IPS-15b (cell line): ENCODE data around the gene KRT16.
"Not testable (repeated sequence)": the region's sequence is repeated elsewhere in the genome, so short reads cannot be mapped to it uniquely, and the experiment has no call there.

Experiments used
- H3K27me3 ChIP-seq: one replicate; pipeline ENCODE4 v1.6.1; 2013; ENCODE audit warnings: low read length; ENCODE audit not compliant: control insufficient read depth, insufficient read depth
- H3K36me3 ChIP-seq: one replicate; pipeline ENCODE4 v1.6.1; 2013; ENCODE audit warnings: low read length; ENCODE audit not compliant: control insufficient read depth, insufficient read depth
- H3K4me1 ChIP-seq: one replicate; pipeline ENCODE4 v1.6.1; 2013; ENCODE audit warnings: mild to moderate bottlenecking, low read length; ENCODE audit not compliant: control insufficient read depth, insufficient read depth
- H3K4me3 ChIP-seq: one replicate; pipeline ENCODE4 v1.5.1; 2013; ENCODE audit warnings: low read depth, low read length
- H3K9ac ChIP-seq: one replicate; pipeline ENCODE4 v1.6.1; 2013; ENCODE audit warnings: low read depth, mild to moderate bottlenecking, low read length
- H3K9me3 ChIP-seq: one replicate; pipeline ENCODE4 v1.6.1; 2013; ENCODE audit warnings: mild to moderate bottlenecking, low read length; ENCODE audit not compliant: control insufficient read depth, insufficient read depth

Gene KRT16

DNA sequence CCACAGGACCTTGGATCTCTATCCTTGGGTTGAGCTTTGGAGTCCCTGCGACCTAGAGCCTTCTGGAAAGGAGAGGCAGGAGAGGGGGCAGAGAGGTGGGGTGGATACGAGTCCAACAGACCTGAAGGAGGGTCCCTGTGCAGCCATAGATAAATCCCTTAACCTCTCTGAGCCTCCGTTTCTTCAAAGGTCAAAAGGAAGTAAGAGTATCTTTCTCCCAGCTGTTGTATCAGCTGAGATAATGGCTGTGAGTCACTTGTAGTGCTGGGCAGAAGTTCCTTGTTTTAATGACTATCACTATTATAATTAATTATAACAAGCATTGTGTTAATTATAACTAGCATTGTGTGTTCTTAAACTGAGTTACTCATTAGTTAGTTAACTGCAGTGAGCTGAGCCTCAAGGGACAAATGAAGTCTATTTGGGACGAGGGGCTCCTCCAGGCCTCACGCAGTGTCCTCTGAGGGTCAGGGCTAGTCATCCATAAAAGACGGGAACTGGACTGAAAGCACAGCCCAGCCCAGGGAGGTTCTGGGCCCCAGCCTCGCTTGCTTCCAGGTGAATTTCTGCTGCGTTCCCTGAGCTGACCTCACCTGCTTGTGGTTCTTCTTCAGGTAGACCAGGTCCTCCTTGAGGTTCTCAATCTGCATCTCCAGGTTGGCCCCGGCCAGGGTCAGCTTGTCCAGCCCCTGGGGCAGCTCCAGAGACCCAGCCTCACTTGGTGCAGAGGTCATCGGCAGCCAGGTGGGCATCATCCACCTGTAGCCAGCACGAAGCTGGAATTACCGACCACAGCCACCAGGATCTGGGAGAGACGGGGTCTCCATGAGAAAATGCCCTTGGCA, 17.5 kb upstream of the KRT16 start:
- Histone ChIP-seq H3K27me3 (no peaks in the 10 kb centered on the region), H3K4me1 (no peaks in the 10 kb centered on the region), H3K9ac (no peak overlapping the region), H3K9me3 (no peaks in the 10 kb centered on the region), H3K36me3 (no peaks in the 10 kb centered on the region), H3K4me3 (no peak overlapping the region)

DNA sequence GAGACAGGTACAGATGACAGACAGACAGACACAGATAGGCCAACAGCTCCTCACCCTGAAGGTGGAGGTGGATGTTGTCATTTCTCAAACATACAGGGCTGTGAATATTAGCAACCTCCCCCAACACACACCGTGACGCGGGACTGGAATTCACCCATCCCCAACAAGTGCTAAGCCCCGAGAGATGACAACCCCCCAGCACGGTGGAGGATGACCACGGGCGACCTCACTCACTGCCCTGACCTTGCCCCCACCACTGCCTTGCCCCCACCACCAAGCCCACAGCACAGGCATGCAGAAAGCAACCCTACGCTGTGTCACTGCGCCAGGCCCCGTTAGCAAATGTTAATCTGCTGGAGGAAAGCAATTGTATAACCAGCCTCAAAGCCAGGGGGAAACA, 16.7 kb upstream of the KRT16 start:
- H3K36me3 ChIP-seq, result no peaks in the 10 kb centered on the region
- H3K9ac ChIP-seq, result no peak overlapping the region
- H3K4me1 ChIP-seq, result no peaks in the 10 kb centered on the region
- no peak overlapping the region for H3K4me3 ChIP-seq
- H3K9me3 ChIP-seq, result no peaks in the 10 kb centered on the region
- no peaks in the 10 kb centered on the region for H3K27me3 ChIP-seq

DNA sequence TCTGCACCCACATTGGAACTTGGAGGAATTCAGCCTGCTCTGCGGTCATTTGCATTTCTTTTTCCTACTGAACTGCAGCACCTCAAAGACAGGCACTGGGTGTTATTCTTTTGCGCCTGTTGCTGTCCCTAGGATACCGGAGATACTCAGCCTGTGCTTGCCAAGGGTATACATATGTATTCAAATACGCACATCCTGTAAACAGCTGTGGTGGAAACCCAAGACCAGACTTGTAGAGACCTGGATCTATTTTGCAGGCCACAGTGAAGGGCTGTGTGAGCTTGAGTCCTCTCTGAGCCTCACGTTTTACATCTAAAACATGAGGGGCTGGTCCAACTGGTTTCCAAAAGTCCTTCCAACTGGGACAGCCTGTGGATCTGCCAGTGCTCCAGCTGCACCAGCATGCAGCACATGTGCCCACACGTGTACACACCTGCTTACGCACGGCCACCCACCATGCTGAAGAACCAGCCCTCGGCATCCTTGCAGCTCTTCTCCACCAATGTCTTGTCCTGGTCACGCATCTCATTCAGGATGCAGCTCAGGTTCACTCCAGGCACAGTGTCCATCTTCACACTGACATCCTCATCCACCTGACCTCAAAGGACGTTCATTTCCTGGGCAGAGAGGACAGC, 16.2 kb upstream of the KRT16 start:
- not testable (repeated sequence) for H3K9ac ChIP-seq, H3K4me3 ChIP-seq, H3K36me3 ChIP-seq, H3K9me3 ChIP-seq, H3K4me1 ChIP-seq, H3K27me3 ChIP-seq

DNA sequence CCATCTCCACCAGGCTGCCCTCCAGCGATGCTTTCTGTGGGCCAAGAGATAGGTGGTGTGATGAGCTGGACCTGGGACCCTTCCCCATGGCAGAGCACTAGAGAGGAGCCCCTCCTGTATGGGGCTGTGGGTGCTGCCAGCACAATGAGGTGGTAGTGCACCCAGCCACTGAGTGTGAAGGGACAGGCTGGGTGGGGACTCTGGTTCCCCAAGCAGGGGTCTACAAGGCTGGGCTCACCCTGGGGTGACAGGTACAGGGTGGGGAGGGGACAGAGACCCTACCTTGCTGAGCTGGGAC, 15.5 kb upstream of the KRT16 start:
- not testable (repeated sequence) for H3K9ac ChIP-seq, H3K4me3 ChIP-seq, H3K4me1 ChIP-seq, H3K9me3 ChIP-seq, H3K27me3 ChIP-seq, H3K36me3 ChIP-seq

DNA sequence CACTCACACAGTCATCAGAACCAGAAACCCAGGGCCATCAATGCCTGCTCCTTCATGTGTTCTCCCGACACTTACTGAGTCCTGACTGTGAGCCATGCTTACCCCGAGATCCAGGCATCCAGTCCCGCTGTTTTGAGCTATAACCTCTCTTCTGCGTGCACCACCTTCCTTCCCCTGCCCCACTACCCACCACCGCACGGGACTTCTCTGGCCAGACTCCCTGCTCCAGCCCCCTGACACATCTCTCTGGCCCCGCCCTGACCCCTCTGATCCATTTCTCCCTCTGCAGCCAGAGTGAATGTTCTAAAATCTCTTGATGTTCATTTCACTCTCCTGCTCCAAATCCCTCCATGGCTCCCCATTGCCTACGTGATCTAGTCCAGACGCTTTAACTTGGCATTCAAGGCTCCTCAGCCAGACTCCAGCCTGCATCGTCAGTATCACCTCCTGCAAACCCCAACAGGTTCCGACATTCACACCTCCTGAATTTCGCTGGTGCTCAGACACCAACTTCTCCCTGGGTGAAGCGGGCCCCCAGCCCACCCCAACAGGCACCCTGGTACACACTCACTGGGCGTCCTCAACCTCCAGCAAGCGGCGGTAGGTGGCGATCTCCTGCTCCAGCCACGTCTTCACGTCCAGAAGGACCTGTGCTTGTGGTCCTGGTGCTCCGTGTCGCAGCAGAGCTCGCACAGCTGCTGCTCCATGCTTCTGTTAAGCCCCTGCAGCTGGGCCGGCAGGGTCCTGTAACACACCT, 14.9 kb upstream of the KRT16 start:
- Histone ChIP-seq H3K9me3 (no peaks in the 10 kb centered on the region), H3K4me1 (no peaks in the 10 kb centered on the region), H3K4me3 (no peak overlapping the region), H3K27me3 (no peaks in the 10 kb centered on the region), H3K36me3 (no peaks in the 10 kb centered on the region), H3K9ac (no peak overlapping the region)

DNA sequence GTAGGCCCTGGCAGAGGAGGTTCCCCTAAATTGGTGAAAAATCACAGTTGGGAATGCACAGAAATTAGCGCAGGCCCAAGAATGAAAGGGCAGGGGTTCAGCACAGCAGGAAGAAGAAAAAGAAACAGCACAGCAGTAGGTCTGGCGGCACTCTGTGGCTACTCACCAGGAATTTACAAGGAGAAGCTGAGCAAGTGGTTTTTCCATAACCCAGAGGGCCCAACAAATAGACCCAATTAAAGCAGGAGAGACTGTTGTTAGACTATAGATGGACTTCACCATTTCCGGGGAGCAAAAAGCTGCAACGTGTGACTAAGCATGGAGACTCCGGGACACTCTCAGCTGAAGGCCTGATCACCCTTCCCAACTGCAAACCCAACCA, 14.3 kb upstream of the KRT16 start:
- H3K4me1 ChIP-seq, H3K9me3 ChIP-seq, H3K4me3 ChIP-seq, H3K36me3 ChIP-seq, H3K9ac ChIP-seq, H3K27me3 ChIP-seq: not testable (repeated sequence)

DNA sequence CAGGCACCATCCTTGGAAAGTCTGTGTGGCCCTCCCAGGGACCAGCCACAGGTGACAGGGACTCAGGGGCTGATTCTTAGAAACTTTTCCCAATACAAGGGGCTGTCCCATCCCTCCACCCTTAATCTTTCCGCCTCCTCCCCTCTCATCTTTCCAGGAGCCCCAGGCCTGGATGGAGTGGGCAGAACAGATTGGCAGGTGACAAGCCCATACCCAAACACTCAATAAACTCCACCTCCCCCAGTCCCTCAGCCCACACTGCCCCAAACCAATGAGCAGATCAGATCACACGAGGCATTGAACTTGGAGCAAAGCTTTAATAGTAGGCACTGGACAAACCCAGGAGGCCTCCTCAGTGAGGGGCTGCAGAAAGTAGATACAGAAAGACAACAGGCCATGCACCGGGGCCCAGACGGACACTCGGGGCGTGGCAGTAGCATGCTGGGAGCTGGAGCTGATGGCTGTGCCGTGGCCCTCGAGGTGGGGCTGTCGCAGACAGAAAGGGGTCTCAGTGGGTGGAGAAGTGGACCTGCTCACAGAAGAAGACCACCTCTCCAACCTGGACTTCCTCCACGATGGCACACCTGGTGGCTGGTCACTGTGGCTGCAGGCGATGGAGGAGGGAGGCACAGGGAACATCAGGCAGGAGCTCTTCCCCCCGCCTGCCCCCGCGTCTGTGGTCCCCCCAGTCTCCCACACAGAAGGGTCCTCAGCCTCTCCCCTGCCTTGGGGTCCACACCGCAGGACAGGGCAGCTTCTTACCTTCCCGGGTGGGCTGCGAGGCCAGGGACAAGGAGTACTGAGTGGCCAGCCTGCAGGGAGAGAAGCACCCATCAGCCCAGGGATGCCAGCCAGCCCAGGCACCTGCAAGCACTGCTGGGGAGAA, 13.7 kb upstream of the KRT16 start:
- not testable (repeated sequence) for H3K9ac ChIP-seq, H3K36me3 ChIP-seq, H3K9me3 ChIP-seq, H3K4me3 ChIP-seq, H3K27me3 ChIP-seq, H3K4me1 ChIP-seq

DNA sequence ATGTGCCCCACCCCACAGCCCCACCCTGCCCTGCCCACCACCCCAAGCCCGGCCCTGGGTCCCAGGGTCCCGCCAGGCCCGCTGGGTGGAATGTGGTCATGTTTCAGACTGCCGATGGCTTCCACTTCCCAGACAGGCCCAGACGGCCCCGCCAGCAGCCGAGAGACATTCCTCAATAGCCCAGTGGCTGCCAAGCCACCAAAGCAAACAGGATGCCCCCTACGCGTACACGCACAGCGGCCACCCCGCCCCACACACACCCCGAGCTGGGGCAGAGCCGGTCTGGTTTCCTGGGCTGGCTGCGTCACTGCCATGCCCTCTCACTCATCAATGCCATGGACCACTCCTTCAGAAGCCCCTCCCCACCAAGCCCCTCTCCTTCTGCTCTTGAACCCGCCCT, 13.0 kb upstream of the KRT16 start:
- H3K4me1 ChIP-seq, result no peaks in the 10 kb centered on the region
- H3K27me3 ChIP-seq, result no peaks in the 10 kb centered on the region
- no peaks in the 10 kb centered on the region for H3K9me3 ChIP-seq
- H3K4me3 ChIP-seq, result no peak overlapping the region
- no peaks in the 10 kb centered on the region for H3K36me3 ChIP-seq
- no peak overlapping the region for H3K9ac ChIP-seq

DNA sequence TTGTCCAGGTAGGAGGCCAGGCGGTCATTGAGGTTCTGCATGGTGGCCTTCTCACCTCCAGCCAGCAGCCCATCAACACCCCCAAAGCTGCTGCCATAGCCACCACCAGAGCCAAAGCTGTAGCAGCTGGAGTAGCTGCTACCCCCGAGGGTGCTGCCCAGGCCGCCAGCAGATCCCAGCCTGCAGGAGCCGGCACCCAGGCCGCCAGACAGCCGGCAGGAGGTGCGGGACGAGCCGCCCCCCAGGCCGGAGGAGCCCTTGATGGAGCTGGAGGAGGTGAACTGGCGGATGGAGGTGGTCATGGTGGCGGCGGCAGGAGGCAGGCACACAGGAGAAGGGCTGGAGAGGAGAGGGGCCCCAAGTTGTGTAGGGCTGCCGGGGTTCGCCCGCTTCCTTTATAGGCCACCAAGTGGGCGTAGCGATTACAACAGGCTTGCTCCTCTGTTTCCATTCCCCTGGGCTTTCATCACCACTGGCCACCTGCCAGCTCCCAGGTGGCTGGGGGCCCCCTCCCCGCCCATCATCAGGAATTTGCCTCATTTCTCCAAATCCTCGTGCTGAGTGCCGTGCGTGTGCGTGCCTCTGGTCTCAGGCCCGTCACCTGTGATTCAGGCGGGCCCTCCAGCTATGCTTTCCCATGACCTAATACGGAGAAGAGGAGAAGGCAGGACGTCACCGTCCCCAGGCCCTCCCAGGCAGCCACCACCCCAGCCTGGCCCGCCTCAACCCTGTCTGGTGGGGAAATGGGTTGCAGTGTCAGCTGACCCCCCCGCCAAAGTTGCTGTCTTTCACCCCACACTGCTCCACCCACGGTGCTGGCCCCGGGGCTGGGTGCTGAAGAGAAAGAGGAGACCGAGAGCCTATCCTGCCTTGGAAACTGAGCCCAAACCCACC, 11.9 kb upstream of the KRT16 start, which contains the start of gene KRT17:
Gene KRT17, minus strand, starts transcription at position 368 of the 894 bp plus-strand sequence. Its CDS starts 66 bp downstream, at position 302.
- Histone ChIP-seq H3K4me3 (no peak within 1 kb of the TSS), H3K27me3 (no peaks in the 10 kb centered on the region), H3K9ac (no peak within 1 kb of the TSS), H3K9me3 (no peaks in the 10 kb centered on the region), H3K4me1 (no peaks in the 10 kb centered on the region), H3K36me3 (no peaks in the 10 kb centered on the region)

DNA sequence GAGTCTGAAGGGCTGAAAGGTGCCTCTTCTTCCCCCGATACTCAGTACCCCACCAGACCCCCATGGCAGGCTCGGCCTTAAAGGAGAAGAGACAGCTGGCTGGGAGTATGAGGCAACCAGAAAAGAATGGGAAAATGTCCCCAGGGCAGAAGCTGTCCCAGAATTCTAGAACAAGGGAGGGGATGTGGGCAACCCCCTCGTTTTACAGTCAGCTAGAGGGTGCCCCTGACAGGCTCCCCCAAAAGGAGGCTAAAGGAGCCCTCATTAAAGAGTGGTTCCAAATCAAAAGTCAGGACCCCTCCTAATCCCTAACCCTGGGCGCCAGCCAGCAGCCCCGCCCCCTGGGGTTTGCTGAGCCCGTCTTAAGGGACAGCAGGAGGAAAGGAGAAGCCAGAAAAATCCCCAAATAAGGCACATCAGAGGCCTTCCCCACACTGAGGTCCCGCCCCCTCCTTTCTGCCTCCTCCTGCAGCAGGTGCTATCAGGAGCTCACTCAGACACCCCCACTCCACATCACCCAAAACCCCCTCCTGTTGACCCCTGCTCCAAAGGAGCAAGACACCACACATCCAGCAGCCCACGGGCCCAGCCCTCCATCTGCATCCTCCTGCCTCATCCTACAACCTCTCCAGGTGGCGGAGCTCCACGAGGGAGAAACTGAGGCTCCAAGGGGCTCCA, 10.8 kb upstream of the KRT16 start:
- H3K36me3 ChIP-seq, H3K9me3 ChIP-seq, H3K4me1 ChIP-seq, H3K27me3 ChIP-seq, H3K9ac ChIP-seq, H3K4me3 ChIP-seq: not testable (repeated sequence)
